ENCODE measurements around the gene FCAMR. TPM values are rescaled to one million over a fixed set of nuclear protein-coding genes. Genes with fewer than 3 reads are reported as not detected.

FCAMR gene
- polyA plus RNA-seq, 1 donor, result 5.3 TPM

GRCh38 chr1:206951318-206952100 lies 18.8 kb downstream of the FCAMR start:
- peak overlapping the region; percentile 80 for H3K27ac ChIP-seq (ENCODE audit: low read length)
- peak in 1 of 2 donors; percentile 87 for DNase-seq
- no peaks in the 10 kb centered on the region for H3K9me3 ChIP-seq (ENCODE audit: control insufficient read depth, low read depth, low read length)
- WGBS (ENCODE audit: insufficient coverage, low lambda C conversion rate), result no CpG with 5 or more reads among the region's 4 CpGs
- H3K4me1 ChIP-seq (ENCODE audit: control insufficient read depth, insufficient read depth, low read length), result peaks cover 64% of the 10 kb centered on the region
- no peaks in the 10 kb centered on the region for H3K27me3 ChIP-seq (ENCODE audit: control insufficient read depth, insufficient read depth, low read length)
- no peaks in the 10 kb centered on the region for H3K36me3 ChIP-seq (ENCODE audit: control insufficient read depth, insufficient read depth, low read length)
- H3K4me3 ChIP-seq (ENCODE audit: low read length), result no peak overlapping the region

- H3K27me3 ChIP-seq (ENCODE audit: control insufficient read depth, insufficient read depth, low read length), result no peaks in the 10 kb centered on the region
- no peaks in the 10 kb centered on the region for H3K9me3 ChIP-seq (ENCODE audit: control insufficient read depth, low read depth, low read length)
- no peaks in the 10 kb centered on the region for H3K36me3 ChIP-seq (ENCODE audit: control insufficient read depth, insufficient read depth, low read length)
- no peak overlapping the region for H3K4me3 ChIP-seq (ENCODE audit: low read length)
- no CpG with 5 or more reads among the region's 5 CpGs for WGBS (ENCODE audit: insufficient coverage, low lambda C conversion rate)
- H3K4me1 ChIP-seq (ENCODE audit: control insufficient read depth, insufficient read depth, low read length), result peaks cover 45% of the 10 kb centered on the region
- DNase-seq, result no peak
- no peak overlapping the region for H3K27ac ChIP-seq (ENCODE audit: low read length)
Measured at GRCh38 chr1:206949641-206950040, 20.6 kb downstream of the FCAMR start.

- Histone ChIP-seq H3K36me3 (ENCODE audit: control insufficient read depth, insufficient read depth, low read length) (no peaks in the 10 kb centered on the region), H3K4me1 (ENCODE audit: control insufficient read depth, insufficient read depth, low read length) (peaks cover 41% of the 10 kb centered on the region), H3K27ac (ENCODE audit: low read length) (no peak overlapping the region), H3K27me3 (ENCODE audit: control insufficient read depth, insufficient read depth, low read length) (no peaks in the 10 kb centered on the region), H3K9me3 (ENCODE audit: control insufficient read depth, low read depth, low read length) (no peaks in the 10 kb centered on the region), H3K4me3 (ENCODE audit: low read length) (no peak overlapping the region)
- no CpG with 5 or more reads among the region's 4 CpGs for WGBS (ENCODE audit: insufficient coverage, low lambda C conversion rate)
- DNase-seq, result no peak
Measured at GRCh38 chr1:206949208-206949607, 21.1 kb downstream of the FCAMR start.

- Histone ChIP-seq H3K4me1 (ENCODE audit: control insufficient read depth, insufficient read depth, low read length) (peaks cover 31% of the 10 kb centered on the region), H3K4me3 (ENCODE audit: low read length) (no peak overlapping the region), H3K27ac (ENCODE audit: low read length) (no peak overlapping the region), H3K9me3 (ENCODE audit: control insufficient read depth, low read depth, low read length) (no peaks in the 10 kb centered on the region), H3K27me3 (ENCODE audit: control insufficient read depth, insufficient read depth, low read length) (no peaks in the 10 kb centered on the region), H3K36me3 (ENCODE audit: control insufficient read depth, insufficient read depth, low read length) (no peaks in the 10 kb centered on the region)
- no peak for DNase-seq
- no CpG with 5 or more reads among the region's 3 CpGs for WGBS (ENCODE audit: insufficient coverage, low lambda C conversion rate)
Measured at GRCh38 chr1:206947255-206947654, 23.0 kb downstream of the FCAMR start.

DNA sequence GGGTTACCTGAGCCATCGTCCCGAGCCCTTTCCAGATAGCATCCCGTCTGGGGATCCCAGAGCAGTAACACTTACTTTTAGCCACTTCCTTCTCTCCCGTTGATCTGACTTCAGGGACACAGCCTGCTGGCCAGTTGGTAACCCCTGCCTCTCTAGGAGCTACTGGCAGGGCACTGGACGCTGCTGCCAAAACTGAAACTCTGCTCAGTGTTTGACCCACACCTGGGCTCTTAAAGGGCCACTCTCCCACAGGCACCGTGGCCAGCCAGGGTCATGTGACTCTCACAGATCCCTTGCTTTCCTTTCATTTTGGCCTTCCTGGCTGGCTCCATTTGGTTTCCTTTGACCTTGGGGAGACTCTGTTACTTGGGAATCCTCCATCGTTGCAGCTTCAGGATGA lies 24.0 kb downstream of the FCAMR start, which contains the start of gene PIGR:
Gene PIGR (minus strand): TSS at position 206 of the 400 bp plus-strand sequence. CDS start 5,935 bp downstream, outside the sequence.
- WGBS (ENCODE audit: insufficient coverage, low lambda C conversion rate), result no CpG with 5 or more reads among the region's 7 CpGs
- peak in 1 of 2 donors; percentile 35 for DNase-seq
- no peaks in the 10 kb centered on the region for H3K27me3 ChIP-seq (ENCODE audit: control insufficient read depth, insufficient read depth, low read length)
- H3K4me1 ChIP-seq (ENCODE audit: control insufficient read depth, insufficient read depth, low read length), result peaks cover 30% of the 10 kb centered on the region
- no peak within 1 kb of the TSS for H3K27ac ChIP-seq (ENCODE audit: low read length)
- no peaks in the 10 kb centered on the region for H3K9me3 ChIP-seq (ENCODE audit: control insufficient read depth, low read depth, low read length)
- no peaks in the 10 kb centered on the region for H3K36me3 ChIP-seq (ENCODE audit: control insufficient read depth, insufficient read depth, low read length)
- no peak within 1 kb of the TSS for H3K4me3 ChIP-seq (ENCODE audit: low read length)

DNA sequence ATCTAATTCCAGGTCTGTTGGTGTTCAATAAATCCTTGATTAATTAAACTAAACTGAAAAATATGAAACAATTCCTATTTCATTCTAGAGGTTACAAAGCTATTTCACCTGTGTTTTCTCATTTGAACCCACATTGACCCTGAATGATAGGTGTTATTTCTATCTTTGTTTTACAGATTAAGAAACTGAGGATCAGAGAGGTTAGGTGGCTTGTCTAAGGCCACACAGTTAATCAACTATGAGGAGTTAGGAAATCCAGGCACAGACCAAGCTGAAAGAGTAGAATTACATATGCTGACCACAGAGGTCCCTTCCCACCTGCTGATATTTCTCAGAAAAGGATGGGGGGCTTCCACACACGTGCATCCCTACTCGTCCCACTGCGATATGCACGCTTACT lies 24.5 kb downstream of the FCAMR start:
- H3K27ac ChIP-seq (ENCODE audit: low read length), result no peak overlapping the region
- no CpG with 5 or more reads among the region's 4 CpGs for WGBS (ENCODE audit: insufficient coverage, low lambda C conversion rate)
- H3K4me3 ChIP-seq (ENCODE audit: low read length), result no peak overlapping the region
- peaks cover 30% of the 10 kb centered on the region for H3K4me1 ChIP-seq (ENCODE audit: control insufficient read depth, insufficient read depth, low read length)
- DNase-seq, result no peak
- no peaks in the 10 kb centered on the region for H3K36me3 ChIP-seq (ENCODE audit: control insufficient read depth, insufficient read depth, low read length)
- no peaks in the 10 kb centered on the region for H3K9me3 ChIP-seq (ENCODE audit: control insufficient read depth, low read depth, low read length)
- H3K27me3 ChIP-seq (ENCODE audit: control insufficient read depth, insufficient read depth, low read length), result no peaks in the 10 kb centered on the region

- H3K9me3 ChIP-seq (ENCODE audit: control insufficient read depth, low read depth, low read length), result no peaks in the 10 kb centered on the region
- H3K4me1 ChIP-seq (ENCODE audit: control insufficient read depth, insufficient read depth, low read length), result peaks cover 30% of the 10 kb centered on the region
- H3K27ac ChIP-seq (ENCODE audit: low read length), result no peak overlapping the region
- no CpG with 5 or more reads among the region's 5 CpGs for WGBS (ENCODE audit: insufficient coverage, low lambda C conversion rate)
- no peak for DNase-seq
- H3K27me3 ChIP-seq (ENCODE audit: control insufficient read depth, insufficient read depth, low read length), result no peaks in the 10 kb centered on the region
- no peaks in the 10 kb centered on the region for H3K36me3 ChIP-seq (ENCODE audit: control insufficient read depth, insufficient read depth, low read length)
- no peak overlapping the region for H3K4me3 ChIP-seq (ENCODE audit: low read length)
Measured at GRCh38 chr1:206944703-206945102, 25.6 kb downstream of the FCAMR start.

- no peaks in the 10 kb centered on the region for H3K36me3 ChIP-seq (ENCODE audit: control insufficient read depth, insufficient read depth, low read length)
- WGBS (ENCODE audit: insufficient coverage, low lambda C conversion rate), result no CpG with 5 or more reads among the region's 6 CpGs
- H3K27ac ChIP-seq (ENCODE audit: low read length), result peak overlapping the region; percentile 77
- H3K27me3 ChIP-seq (ENCODE audit: control insufficient read depth, insufficient read depth, low read length), result no peaks in the 10 kb centered on the region
- peak; percentile 88 to 94 for DNase-seq
- peaks cover 30% of the 10 kb centered on the region for H3K4me1 ChIP-seq (ENCODE audit: control insufficient read depth, insufficient read depth, low read length)
- H3K4me3 ChIP-seq (ENCODE audit: low read length), result no peak overlapping the region
- H3K9me3 ChIP-seq (ENCODE audit: control insufficient read depth, low read depth, low read length), result no peaks in the 10 kb centered on the region
Measured at GRCh38 chr1:206941766-206942418, 28.4 kb downstream of the FCAMR start.

- Histone ChIP-seq H3K4me1 (ENCODE audit: control insufficient read depth, insufficient read depth, low read length) (peaks cover 35% of the 10 kb centered on the region), H3K36me3 (ENCODE audit: control insufficient read depth, insufficient read depth, low read length) (no peaks in the 10 kb centered on the region), H3K4me3 (ENCODE audit: low read length) (no peak overlapping the region), H3K9me3 (ENCODE audit: control insufficient read depth, low read depth, low read length) (no peaks in the 10 kb centered on the region), H3K27ac (ENCODE audit: low read length) (peak overlapping the region; percentile 77), H3K27me3 (ENCODE audit: control insufficient read depth, insufficient read depth, low read length) (no peaks in the 10 kb centered on the region)
- no peak for DNase-seq
- WGBS (ENCODE audit: insufficient coverage, low lambda C conversion rate), result no CpG with 5 or more reads among the region's 3 CpGs
Measured at GRCh38 chr1:206940588-206940936, 29.7 kb downstream of the FCAMR start.

GRCh38 chr1:206939841-206940587 lies 30.2 kb downstream of the FCAMR start:
- Histone ChIP-seq H3K4me3 (ENCODE audit: low read length) (no peak overlapping the region), H3K9me3 (ENCODE audit: control insufficient read depth, low read depth, low read length) (no peaks in the 10 kb centered on the region), H3K27me3 (ENCODE audit: control insufficient read depth, insufficient read depth, low read length) (no peaks in the 10 kb centered on the region), H3K27ac (ENCODE audit: low read length) (no peak overlapping the region), H3K36me3 (ENCODE audit: control insufficient read depth, insufficient read depth, low read length) (no peaks in the 10 kb centered on the region), H3K4me1 (ENCODE audit: control insufficient read depth, insufficient read depth, low read length) (peaks cover 35% of the 10 kb centered on the region)
- DNase-seq, result no peak
- WGBS (ENCODE audit: insufficient coverage, low lambda C conversion rate), result no CpG with 5 or more reads among the region's 9 CpGs

Measured in large intestine (tissue), 3 donors.